Stimulated activated CD8-positive, alpha-beta memory T cell treated with anti-CD3 and anti-CD28 coated beads, Interleukin-15, amount 100 ng/mL, for 1 hour (primary cell): Measurements from ENCODE around the gene PTCSC3.

Experiments used
- DNase-seq: peaks from one replicate; pipeline ENCODE4 v3.0.0-alpha.2; 2020; ENCODE audit warnings: low read depth

PTCSC3 gene

DNA sequence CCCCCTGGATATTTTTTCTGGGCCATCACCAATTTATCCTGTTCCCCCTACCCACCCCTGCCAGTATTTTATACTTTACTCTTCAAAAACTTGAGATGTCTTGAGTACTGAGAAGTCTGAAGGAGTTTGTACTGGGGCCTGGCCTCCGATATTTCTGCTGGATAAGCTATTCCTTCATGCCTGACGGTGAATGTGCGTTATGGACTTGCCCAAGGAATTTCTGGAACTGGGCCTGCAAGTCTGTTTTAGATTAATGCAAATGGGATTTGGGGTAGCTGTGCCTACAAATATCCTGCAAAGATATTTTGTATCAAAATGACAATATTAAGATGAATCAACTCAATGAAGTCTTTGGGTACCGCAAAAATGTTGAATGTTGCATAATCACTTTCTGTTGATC lies at the start of gene PTCSC3:
PTCSC3 (minus strand) TSS at position 199 of the 400 bp plus-strand sequence.
- DNase-seq, result no peak

DNA sequence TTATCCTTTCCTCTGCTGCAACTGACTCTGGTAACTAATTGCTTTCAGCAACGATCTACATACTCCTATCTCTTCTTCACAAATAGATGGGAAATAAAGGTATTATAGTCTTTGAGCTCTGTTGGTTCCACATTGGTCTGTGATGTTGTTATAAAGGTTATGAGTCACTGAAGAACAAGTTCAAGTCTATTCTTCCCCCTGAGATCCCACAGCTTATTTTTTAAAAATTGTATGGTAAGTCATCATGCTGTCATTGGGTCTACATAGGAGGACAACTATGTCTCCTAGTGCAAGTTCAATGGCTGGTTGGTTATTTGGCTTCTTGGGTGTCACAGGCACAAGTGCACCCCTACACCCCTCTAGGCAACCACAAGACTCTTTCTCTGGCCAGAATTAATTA lies 49.6 kb upstream of the PTCSC3 start:
- DNase-seq, result no peak

DNA sequence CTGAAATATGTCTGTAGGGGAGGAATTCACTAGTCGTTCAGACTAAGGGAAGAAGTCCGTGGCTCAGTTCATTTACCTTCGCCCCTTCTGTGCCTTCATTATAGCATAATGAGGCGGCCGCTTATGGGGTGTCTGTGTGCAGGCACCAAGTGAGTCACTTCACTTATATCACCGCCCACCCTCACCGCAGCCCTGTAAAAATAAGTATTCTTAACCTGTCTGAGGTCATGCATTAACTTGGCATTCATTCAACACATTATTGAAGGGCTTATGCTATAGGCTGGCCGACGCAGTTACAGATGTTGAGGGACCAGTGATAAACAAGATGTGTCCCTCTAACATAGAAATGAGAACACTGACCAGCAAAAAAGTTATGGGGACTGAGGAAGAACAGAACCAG lies 47.7 kb upstream of the PTCSC3 start:
- no peak for DNase-seq

DNA sequence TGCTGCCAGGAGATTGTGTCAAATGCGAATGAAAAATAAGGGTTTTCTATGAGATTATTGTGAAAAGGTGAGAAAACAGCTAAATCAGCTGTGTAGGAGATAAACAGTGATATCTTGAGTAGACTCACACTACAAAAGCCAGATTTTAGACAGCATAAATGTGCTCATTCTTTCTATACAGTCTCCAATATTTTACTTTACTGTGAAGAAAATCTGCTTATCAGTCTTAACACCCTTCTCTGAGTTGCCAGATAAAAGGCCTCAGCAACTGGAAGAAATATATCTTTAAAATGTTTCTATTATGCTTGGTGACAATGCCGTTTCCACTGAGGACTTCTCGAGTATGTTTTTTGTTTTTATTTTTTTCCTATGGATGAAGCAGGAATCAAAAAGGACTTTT lies 47.0 kb upstream of the PTCSC3 start:
- no peak for DNase-seq

DNA sequence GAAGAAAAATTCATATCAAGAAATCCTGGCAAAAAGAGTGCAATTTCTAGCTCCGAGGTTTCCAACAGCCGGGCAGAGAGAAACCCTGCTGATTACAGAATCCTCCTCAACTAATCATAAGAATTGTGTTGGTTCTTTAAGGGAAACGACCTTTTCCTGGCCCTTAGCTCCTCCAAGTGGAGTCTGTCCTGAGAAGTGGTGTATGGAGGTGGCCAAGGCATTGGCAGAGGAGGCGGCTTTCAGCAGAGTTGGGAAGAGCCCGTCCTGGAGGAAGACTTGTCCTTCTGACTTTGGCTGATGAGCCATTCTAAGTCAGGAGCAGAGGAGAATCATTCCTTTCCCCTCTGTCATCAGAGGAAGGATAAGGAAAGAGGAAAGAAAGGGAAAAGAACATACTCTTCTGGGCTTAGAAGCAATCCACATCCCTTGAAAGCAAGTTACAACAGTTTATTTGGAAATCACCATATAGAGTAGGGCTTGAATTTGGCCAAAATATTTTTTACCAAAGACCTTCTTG lies 46.5 kb upstream of the PTCSC3 start:
- DNase-seq, result no peak

DNA sequence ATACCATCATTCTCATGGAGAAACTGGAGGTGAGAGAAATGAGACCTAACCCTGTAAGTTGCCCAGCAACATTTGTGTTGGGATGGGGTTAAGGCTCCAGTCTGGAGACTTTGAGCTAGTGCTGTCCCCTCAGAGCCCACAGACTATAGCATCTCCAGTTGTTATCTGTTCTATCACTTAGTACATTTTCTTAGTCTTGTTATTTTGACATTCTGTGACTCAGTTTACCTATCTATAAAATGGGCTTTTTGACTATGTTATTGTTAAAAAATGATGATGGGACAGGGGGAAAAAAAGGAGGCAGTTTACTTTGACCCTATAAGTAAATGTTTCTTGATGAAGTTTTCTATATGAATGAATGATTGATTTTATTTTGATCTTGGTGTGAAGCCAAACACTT lies 45.8 kb upstream of the PTCSC3 start:
- DNase-seq, result no peak

DNA sequence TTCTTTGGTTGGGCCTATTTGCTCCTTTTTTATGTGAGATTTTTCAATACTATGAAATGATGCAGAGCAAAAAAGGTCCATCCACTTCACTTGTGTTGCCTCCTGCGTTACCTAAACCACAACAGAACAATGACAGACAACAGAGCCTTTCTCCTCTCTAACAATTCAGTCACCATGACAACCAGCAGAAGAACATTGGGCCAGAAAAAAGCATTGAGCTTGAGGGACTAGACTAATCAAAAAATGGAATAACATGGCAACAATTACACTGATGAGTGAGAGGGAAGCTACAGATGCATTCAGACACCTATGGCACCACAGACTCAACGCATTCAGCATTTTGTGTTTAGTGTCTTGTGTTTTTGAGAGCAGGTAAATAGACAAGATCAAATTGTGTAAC lies 44.6 kb upstream of the PTCSC3 start:
- no peak for DNase-seq

DNA sequence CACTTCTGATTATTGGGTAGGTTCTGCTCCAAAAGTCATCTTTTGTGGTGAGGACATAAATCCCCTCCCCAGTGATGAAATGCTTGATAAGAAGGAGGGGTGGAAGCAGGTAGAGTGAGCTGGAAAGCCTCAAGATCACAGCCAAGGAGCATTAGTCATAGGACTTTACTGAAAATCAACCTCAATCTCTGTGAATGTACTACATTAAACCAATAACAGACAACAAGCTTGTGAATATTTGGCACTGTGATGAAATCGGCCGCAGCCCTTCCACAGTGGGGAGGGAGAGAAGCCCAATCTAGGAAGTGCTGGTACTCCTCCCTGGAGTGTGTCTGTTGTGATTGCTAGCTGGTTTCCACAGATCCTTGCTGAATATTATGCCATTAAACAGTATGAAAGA lies 41.2 kb upstream of the PTCSC3 start:
- DNase-seq, result no peak

DNA sequence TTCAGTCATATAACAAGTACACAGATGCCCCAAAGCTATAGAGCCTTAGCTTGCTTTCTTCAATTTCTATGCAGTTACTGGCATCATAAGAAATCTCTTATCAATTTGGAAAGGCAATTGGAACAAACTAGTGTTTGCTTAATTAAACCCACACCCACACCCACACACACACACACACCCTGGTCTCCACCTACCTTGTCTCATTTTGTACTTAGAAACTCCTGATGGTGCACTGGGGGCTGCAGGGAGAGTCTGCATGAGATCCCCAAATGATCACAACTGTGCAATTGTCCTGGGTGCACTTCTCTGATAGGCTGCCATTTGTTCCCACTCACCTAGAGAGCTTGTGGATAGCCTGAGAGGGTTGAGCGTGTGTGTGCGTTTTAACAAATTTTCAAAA lies 40.5 kb upstream of the PTCSC3 start:
- no peak for DNase-seq

DNA sequence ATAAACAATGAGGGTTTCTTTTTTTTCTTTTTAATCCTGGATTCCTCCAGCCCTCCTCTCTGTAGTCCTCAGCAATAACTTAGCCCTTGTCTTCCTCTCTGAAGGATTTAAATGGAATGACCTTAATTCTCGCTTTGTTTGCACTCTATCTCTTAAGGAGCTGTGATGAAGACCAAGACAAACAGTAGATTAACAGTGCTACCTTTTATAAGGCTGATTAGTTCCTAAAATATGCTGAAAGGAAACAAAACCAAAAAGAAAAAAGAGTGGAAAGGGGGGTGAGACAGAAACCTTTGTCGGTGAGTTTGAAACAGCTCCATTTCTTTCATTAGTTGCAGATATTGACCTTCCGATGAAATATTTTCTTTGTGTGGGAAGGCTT lies 38.7 kb upstream of the PTCSC3 start:
- no peak for DNase-seq

DNA sequence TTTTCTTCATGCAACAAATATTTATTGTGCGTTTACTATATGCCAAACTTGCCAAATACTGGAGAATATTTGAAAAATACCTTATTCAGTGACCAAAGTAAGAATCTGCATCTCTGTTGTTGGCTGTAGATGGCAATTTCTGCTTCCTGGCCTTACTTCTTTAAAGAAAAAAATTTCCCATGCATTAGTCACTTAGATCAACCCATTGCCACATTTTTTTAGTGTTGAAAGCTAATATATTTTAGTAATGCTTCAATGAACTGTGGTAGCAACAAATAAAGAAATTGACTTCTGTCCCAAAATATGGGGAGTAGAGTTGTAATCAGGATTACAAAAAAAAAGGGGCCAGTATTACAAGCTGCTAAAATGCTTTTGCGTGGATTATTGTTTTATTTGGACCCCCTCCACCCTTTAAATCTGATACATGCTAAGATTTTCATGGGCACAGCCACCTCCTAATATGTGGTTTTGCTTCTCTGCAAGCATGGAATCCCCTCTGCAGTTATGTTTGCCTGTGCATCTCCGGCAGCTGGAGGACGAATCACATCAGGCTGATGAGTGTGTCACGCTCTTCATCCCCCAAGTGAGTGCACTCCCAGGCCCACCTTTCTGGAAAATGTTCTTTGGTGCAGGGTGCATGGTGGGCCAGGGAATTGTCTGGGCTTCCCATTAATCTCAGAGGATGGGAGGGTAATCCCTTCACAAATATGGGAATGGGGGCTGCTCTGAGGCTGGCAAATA lies 38.1 kb upstream of the PTCSC3 start:
- DNase-seq, result no peak

DNA sequence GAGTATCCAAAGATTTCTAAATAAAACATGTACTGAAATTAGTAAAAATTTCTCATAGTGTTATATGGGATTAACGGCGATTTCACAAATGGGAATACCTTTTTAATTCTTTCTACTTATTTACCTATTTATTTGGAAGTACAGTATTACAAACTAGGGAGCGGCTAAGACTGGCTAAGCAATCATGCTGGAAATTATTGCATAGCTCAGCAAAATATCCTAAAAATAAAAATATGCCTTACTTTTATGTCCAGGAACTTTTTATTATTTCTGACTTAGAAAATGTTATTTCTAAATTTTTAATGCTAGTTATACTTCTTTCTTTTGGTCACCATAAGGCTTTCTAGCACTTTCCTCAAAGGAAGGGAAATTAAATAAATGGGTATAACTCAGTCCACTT lies 36.5 kb upstream of the PTCSC3 start:
- no peak for DNase-seq

DNA sequence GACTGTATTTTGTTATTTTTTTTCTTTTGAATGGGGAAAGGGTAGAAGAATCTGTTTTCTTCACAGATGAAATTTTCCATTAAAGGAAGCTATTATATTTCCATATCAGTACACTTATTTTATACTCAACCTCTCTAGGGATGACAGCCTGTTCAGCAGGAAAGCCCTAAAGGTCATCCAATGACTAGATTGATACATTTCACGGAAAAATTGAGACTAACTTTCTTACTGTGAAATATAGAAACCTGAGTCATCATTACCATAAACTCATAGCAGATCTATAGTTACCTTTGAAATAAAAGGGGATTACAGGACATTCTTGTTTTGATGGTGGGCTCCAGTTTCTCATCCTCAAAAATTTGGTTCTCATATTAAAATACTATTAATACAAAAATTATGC lies 36.1 kb upstream of the PTCSC3 start:
- DNase-seq, result no peak

DNA sequence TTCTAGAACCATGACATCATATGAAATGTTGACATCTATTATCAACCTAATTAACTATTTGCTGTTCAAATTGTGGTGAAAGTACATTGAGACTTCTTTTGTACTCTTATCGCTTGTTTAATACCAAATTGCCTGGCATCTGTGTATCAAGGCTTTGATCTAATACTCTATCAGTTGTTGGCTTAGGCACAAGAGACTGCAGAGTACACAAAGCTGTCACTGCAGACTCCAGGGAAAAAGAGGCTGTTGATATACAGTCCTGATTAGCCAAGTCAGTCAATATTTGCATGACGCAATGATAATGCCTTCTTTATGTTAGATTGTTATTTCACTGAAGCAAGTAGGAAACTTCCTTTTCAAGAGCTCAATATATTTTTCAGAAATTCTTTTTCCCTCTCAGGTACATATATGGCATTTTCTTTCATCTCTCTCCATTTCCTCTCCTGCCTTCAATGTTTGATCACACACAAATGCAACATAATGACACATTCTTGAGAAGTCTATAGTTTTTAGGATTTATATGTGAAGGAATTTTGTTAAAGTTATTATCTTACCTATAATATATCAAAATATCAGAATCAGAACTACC lies 32.3 kb upstream of the PTCSC3 start:
- DNase-seq, result no peak

DNA sequence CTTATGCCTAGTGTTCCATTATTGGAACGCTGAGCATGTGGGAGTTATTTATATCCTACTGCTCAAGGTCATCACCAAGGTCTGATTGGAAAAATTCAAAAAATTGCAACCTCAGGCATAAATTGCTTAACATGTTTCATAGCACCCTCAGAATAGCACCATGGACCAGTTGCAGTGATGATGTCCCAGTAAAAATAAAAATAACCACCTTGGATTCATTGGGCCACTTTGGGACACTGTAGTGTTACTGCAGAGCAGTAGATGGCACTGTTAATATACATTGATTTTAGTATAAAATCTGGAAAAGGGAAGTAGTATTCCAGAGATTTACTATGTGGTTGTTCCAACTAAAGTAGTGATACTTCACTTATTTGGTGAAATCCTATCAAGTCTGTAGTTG lies 31.0 kb upstream of the PTCSC3 start:
- DNase-seq, result no peak

DNA sequence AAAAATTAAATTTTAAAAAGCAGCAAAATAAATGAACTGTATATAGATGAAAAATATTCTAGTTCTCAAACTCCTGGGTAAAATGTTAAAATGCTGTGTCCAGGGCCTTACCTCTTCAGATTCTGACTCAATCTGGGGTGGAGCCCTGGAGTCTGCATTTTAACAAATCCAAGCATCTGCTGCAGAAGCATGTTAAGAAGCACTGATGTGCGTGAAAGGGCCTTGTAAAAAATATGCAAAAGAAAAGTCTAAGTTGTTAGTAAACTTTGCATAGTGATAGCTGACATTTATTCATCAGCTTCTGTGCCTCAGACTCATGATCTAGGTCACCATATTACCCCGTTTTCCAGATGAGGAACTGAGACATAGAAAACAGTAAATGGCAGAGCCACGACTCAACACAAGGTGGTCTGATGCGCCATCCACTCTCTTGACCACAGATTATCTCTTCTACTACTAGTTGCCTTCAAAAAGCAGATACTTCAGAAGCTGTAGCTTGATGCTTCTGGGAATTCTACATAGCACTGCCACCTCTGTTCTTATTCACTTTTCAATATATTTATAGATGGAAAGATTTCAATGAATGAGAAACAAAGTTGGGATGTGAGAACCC lies 28.0 kb upstream of the PTCSC3 start:
- no peak for DNase-seq

DNA sequence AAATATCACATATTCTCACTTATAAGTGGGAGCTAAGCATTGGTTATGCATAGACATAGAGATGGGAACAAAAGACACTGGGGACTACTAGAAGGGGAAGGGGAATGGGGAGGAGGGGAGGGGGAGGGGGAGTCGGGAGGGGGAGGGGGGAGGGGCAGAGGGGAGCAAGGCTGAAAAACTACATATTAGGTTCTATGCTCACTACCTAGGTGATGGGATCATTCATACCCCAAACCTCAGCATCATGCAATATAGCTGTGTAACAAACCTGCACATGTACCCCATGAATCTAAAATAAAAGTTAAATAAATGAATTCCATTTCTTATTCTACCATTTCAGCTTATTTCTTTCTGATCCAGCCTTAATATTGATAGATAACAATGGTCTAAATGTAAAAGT lies 21.9 kb upstream of the PTCSC3 start:
- no peak for DNase-seq

DNA sequence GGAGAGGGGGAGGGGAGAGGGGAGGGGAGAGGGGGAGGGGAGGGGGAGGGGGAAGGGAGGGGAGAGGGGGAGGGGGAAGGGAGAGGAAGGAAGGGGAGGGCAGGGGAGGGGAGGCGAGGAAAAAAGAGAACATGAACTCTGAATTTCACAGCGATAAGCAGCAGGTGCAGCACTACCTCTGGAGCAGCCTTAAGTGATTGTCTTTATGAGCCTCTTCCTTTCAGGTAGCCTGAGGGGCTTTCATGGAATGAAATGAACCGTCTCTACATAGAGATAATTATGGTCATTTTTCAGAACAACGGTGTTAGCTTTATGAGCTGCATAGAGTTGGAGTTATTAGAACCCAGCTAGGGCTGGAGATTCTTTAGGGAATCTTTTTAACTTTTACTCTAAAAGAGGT lies 18.1 kb upstream of the PTCSC3 start:
- no peak for DNase-seq

DNA sequence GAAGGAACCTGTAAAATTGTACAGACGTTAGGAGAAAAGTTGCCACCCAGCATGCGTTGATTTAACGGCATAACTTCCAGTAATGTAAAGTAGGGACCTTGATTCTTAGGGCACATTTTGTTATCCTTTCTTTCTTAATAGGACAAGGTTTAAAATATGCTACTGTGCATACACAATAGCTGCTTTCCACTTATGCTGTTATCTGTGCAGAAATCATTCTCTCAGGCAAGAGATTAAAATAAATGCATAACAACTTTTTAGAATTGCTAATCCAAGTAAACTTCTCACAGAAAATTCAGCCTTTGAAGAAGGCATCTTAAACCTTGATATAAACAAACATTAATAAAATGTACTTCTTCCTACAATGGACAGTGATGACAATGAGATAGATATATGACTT lies 16.0 kb upstream of the PTCSC3 start:
- DNase-seq, result no peak

DNA sequence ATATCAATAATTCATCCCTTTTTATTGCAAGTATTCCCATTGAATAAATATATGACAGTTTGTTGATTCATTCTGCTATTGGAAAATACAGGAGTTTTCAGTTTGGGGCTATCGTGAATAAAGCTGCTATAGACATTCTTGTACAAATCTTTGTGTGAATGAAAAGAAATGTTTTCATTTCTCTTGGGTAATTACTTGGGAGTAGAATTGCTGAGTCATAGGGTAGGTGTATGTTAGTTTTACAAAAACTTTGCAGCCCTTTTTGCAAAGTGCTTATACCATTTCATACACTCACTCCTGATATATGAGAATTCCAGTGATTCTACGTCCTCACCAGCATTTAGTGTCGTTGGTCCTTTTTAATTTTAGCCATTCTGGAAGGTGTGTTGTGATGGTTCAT lies 6.9 kb upstream of the PTCSC3 start:
- no peak for DNase-seq

DNA sequence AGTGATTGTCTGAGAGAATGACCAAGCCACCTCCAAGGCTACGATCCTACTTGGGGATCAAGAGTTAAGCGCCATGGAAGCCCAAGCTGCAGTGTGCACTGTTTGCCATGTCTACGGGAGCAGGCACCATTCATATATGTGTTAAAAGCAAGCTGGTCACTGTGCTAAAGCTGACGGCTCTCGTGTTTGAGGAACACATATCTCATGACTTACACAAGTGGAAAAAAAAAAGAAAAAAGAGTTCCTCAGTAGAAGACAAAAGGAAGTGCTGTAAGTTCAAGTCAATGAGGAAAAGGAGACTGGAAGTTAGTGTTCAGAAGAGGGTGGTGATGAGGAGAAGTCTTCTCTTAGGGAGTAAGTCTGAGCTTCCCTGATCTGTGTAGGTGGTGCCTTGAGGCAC lies 4.9 kb upstream of the PTCSC3 start:
- DNase-seq, result no peak

DNA sequence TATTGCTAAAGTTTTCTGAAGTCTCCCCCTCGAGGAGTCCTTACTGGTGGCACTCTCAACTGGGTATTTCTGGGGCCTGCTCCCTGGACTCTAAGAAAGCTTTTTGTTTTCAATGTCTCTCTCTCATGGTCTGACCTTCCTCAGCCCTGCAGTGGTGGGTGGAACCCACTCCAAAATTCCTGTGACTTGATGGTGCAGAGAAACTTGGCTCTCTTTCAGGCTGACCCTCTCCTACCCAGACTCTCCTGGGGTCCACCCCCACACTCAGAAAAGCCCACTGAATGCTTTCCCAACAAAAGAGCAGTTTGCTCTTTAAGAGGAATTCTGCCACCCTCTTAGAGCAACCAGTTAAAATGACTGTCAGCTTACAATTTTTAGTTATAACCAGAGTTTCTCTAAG lies 967 bp upstream of the PTCSC3 start:
- DNase-seq, result no peak

DNA sequence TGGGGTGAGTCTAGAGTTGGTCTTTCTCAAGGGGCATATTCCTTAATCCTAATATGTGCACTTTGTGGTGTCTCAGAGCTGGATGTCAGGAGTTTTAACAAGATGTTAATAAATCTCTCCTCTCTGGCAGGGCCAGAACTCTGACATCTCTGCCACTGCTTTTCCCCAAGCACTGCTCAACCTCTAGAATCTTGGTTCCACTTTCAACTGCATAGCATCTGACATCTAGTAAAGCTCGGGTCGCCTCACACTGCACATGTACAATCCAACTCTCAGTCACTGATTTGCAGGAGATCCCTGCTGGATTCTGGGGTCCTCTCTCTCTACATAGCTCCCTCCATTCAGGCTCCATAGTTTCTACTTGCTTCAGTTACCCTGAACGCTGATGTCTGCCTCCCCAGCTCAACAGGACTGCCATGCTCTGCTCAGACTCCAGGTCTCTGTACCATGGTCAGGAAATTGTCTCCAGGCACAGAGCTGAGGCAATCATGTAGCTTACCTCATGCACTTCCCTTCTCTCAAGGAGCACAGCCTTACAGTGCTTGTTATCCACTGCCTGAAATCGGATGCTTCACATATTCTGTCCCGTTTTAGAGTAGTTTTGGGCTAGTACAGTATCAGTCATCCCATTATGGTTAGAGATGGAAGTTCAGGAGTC lies 1.6 kb downstream of the PTCSC3 start:
- no peak for DNase-seq
